HepG2 (cell line): ENCODE data around the gene AMOTL2. TPM values are rescaled to one million over a fixed set of nuclear protein-coding genes. Genes with fewer than 3 reads are reported as not detected.

Experiments used
- BRCA1 ChIP-seq: sonication (generic); formaldehyde crosslinking; IDR thresholded peaks from 2 replicates; pipeline ENCODE4 v1.4.0; 2020; ENCODE audit warnings: missing genetic modification reagents
- CENPT ChIP-seq: sonication (generic); formaldehyde crosslinking; IDR thresholded peaks from 2 replicates; pipeline ENCODE4 v1.8.0; 2022; ENCODE audit warnings: low read depth, mild to moderate bottlenecking, moderate library complexity, missing genetic modification reagents
- FOXA3 ChIP-seq: IDR thresholded peaks from 2 replicates; pipeline ENCODE4 v1.6.1; 2016; ENCODE audit warnings: missing genetic modification reagents, missing compliant biosample characterization
- MXD4 ChIP-seq: IDR thresholded peaks from 2 replicates; pipeline ENCODE4 v1.6.1; 2016; ENCODE audit warnings: mild to moderate bottlenecking, missing biosample characterization, missing genetic modification reagents
- PHB2 ChIP-seq: fragments of 450-650 bp; IDR thresholded peaks from 2 replicates; pipeline ENCODE4 v1.6.1; 2018; ENCODE audit not compliant: partially characterized antibody
- RAD51 ChIP-seq: fragments of 450-650 bp; IDR thresholded peaks from 2 replicates; pipeline ENCODE4 v1.6.1; 2016; ENCODE audit warnings: borderline replicate concordance
- ZFX ChIP-seq: sonication (generic); formaldehyde crosslinking; IDR thresholded peaks from 2 replicates; pipeline ENCODE4 v1.4.0; 2020; ENCODE audit warnings: mild to moderate bottlenecking, low read depth, missing genetic modification reagents, moderate library complexity
- ZNF431 ChIP-seq: sonication (generic); formaldehyde crosslinking; IDR thresholded peaks from 2 replicates; pipeline ENCODE4 v1.9.0; 2022; ENCODE audit warnings: missing genetic modification reagents, low read depth, mild to moderate bottlenecking, borderline replicate concordance
- ZNF746 ChIP-seq: sonication (generic); formaldehyde crosslinking; IDR thresholded peaks from 2 replicates; pipeline ENCODE4 v1.8.0; 2022; ENCODE audit warnings: mild to moderate bottlenecking, missing genetic modification reagents
- polyA plus RNA-seq, 8 experiments: library from polyadenylated mRNA; depleted of rRNA in 3 of 8; stranded (reverse) in 7 of 8; unstranded in 1 of 8; fragments of >200 nt; fragmentation: Illumina TruSeq in 4 of 8; extraction: Trizol in 4 of 8; gene quantifications; 2 replicates each; pipeline versions ENCODE4 v1.2.1 to v1.2.3, GENCODE V29; 2011 to 2016; ENCODE audit warnings: low read depth in 4 of 8, missing spikeins in 1 of 8, mixed read lengths in 1 of 8; ENCODE audit not compliant: insufficient read depth in 1 of 8
- total RNA-seq, 5 experiments: library from RNA; depleted of rRNA; stranded (reverse); fragments of >200 nt; fragmentation: Illumina TruSeq; extraction: Trizol; gene quantifications; 2 replicates each; pipeline ENCODE4 v1.2.3, GENCODE V29; 2016; ENCODE audit warnings: low read depth in 1 of 5
- TF ChIP-seq, protein P1 (sequence below): IDR thresholded peaks from 2 replicates; pipeline ENCODE4 v1.4.0; 2020; ENCODE audit warnings: mild to moderate bottlenecking, missing genetic modification reagents
- TF ChIP-seq, protein P2 (sequence below): sonication (generic); formaldehyde crosslinking; IDR thresholded peaks from 2 replicates; pipeline ENCODE4 v1.4.0; 2020; ENCODE audit warnings: missing genetic modification reagents, borderline replicate concordance
- TF ChIP-seq, protein P3 (sequence below): sonication (generic); formaldehyde crosslinking; conservative IDR thresholded peaks from 2 replicates; pipeline ENCODE4 v1.8.0; 2022; ENCODE audit warnings: missing genetic modification reagents
- TF ChIP-seq, protein P4 (sequence below): sonication (generic); formaldehyde crosslinking; IDR thresholded peaks from 2 replicates; pipeline ENCODE4 v1.4.0; 2020; ENCODE audit warnings: missing genetic modification reagents, borderline replicate concordance
- TF ChIP-seq, protein P5 (sequence below): sonication (generic); formaldehyde crosslinking; IDR thresholded peaks from 2 replicates; pipeline ENCODE4 v1.4.0; 2020; ENCODE audit warnings: mild to moderate bottlenecking, missing genetic modification reagents

Gene AMOTL2
- total and polyA plus RNA-seq, 2 of the 13 experiments (the other 11 are each of a cell fraction or from before 2014, with no cell fraction given) = 17.3 to 18.5 TPM

DNA sequence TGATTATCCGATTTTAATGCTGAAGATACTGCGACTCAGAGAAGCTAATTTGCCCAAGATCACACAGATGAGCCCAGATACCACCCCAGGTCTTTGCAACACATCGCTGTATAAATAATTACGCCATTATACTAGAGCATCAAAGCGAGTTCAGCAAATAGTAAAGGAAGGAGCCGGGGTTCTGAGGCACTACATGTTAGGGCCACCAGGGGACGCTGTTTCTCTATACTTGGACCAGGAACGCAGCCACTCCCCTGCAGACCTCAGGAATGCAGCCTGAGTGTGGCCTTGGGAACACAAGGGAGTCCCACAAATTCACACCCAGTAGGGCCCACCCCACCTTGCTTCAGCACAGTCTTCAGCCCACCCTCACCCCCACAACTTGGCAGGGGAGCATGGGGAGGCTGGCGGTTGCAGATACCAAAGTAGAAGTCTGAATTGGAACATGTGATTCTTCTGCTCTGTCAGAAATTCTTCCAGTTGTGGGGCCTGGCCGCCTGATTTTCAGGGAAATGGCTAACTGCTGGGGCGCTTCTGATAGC, 65.8 kb downstream of the AMOTL2 start (continued):
- TF ChIP-seq BRCA1 (no peak), PHB2 (no peak), CENPT (no peak), MXD4 (CRISPR knock-in tag) (no peak), ZNF431 (CRISPR knock-in tag) (no peak), FOXA3 (CRISPR knock-in tag) (0 out of 2 replicates have a peak, but pooled peaks have one; percentile 28), ZNF746 (CRISPR knock-in tag) (no peak), RAD51 (no peak), ZFX (CRISPR knock-in tag) (peak; percentile 31; the same call in 1 of the 2 replicates)
- TF ChIP-seq, protein P1, sequence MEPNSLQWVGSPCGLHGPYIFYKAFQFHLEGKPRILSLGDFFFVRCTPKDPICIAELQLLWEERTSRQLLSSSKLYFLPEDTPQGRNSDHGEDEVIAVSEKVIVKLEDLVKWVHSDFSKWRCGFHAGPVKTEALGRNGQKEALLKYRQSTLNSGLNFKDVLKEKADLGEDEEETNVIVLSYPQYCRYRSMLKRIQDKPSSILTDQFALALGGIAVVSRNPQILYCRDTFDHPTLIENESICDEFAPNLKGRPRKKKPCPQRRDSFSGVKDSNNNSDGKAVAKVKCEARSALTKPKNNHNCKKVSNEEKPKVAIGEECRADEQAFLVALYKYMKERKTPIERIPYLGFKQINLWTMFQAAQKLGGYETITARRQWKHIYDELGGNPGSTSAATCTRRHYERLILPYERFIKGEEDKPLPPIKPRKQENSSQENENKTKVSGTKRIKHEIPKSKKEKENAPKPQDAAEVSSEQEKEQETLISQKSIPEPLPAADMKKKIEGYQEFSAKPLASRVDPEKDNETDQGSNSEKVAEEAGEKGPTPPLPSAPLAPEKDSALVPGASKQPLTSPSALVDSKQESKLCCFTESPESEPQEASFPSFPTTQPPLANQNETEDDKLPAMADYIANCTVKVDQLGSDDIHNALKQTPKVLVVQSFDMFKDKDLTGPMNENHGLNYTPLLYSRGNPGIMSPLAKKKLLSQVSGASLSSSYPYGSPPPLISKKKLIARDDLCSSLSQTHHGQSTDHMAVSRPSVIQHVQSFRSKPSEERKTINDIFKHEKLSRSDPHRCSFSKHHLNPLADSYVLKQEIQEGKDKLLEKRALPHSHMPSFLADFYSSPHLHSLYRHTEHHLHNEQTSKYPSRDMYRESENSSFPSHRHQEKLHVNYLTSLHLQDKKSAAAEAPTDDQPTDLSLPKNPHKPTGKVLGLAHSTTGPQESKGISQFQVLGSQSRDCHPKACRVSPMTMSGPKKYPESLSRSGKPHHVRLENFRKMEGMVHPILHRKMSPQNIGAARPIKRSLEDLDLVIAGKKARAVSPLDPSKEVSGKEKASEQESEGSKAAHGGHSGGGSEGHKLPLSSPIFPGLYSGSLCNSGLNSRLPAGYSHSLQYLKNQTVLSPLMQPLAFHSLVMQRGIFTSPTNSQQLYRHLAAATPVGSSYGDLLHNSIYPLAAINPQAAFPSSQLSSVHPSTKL (CRISPR knock-in tag) = peak; percentile 33
- TF ChIP-seq, protein P2, sequence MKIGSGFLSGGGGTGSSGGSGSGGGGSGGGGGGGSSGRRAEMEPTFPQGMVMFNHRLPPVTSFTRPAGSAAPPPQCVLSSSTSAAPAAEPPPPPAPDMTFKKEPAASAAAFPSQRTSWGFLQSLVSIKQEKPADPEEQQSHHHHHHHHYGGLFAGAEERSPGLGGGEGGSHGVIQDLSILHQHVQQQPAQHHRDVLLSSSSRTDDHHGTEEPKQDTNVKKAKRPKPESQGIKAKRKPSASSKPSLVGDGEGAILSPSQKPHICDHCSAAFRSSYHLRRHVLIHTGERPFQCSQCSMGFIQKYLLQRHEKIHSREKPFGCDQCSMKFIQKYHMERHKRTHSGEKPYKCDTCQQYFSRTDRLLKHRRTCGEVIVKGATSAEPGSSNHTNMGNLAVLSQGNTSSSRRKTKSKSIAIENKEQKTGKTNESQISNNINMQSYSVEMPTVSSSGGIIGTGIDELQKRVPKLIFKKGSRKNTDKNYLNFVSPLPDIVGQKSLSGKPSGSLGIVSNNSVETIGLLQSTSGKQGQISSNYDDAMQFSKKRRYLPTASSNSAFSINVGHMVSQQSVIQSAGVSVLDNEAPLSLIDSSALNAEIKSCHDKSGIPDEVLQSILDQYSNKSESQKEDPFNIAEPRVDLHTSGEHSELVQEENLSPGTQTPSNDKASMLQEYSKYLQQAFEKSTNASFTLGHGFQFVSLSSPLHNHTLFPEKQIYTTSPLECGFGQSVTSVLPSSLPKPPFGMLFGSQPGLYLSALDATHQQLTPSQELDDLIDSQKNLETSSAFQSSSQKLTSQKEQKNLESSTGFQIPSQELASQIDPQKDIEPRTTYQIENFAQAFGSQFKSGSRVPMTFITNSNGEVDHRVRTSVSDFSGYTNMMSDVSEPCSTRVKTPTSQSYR (CRISPR knock-in tag) = no peak
- TF ChIP-seq, protein P3, sequence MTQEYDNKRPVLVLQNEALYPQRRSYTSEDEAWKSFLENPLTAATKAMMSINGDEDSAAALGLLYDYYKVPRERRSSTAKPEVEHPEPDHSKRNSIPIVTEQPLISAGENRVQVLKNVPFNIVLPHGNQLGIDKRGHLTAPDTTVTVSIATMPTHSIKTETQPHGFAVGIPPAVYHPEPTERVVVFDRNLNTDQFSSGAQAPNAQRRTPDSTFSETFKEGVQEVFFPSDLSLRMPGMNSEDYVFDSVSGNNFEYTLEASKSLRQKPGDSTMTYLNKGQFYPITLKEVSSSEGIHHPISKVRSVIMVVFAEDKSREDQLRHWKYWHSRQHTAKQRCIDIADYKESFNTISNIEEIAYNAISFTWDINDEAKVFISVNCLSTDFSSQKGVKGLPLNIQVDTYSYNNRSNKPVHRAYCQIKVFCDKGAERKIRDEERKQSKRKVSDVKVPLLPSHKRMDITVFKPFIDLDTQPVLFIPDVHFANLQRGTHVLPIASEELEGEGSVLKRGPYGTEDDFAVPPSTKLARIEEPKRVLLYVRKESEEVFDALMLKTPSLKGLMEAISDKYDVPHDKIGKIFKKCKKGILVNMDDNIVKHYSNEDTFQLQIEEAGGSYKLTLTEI = no peak
- TF ChIP-seq, protein P4, sequence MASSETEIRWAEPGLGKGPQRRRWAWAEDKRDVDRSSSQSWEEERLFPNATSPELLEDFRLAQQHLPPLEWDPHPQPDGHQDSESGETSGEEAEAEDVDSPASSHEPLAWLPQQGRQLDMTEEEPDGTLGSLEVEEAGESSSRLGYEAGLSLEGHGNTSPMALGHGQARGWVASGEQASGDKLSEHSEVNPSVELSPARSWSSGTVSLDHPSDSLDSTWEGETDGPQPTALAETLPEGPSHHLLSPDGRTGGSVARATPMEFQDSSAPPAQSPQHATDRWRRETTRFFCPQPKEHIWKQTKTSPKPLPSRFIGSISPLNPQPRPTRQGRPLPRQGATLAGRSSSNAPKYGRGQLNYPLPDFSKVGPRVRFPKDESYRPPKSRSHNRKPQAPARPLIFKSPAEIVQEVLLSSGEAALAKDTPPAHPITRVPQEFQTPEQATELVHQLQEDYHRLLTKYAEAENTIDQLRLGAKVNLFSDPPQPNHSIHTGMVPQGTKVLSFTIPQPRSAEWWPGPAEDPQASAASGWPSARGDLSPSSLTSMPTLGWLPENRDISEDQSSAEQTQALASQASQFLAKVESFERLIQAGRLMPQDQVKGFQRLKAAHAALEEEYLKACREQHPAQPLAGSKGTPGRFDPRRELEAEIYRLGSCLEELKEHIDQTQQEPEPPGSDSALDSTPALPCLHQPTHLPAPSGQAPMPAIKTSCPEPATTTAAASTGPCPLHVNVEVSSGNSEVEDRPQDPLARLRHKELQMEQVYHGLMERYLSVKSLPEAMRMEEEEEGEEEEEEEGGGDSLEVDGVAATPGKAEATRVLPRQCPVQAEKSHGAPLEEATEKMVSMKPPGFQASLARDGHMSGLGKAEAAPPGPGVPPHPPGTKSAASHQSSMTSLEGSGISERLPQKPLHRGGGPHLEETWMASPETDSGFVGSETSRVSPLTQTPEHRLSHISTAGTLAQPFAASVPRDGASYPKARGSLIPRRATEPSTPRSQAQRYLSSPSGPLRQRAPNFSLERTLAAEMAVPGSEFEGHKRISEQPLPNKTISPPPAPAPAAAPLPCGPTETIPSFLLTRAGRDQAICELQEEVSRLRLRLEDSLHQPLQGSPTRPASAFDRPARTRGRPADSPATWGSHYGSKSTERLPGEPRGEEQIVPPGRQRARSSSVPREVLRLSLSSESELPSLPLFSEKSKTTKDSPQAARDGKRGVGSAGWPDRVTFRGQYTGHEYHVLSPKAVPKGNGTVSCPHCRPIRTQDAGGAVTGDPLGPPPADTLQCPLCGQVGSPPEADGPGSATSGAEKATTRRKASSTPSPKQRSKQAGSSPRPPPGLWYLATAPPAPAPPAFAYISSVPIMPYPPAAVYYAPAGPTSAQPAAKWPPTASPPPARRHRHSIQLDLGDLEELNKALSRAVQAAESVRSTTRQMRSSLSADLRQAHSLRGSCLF (CRISPR knock-in tag) = no peak
- TF ChIP-seq, protein P5, sequence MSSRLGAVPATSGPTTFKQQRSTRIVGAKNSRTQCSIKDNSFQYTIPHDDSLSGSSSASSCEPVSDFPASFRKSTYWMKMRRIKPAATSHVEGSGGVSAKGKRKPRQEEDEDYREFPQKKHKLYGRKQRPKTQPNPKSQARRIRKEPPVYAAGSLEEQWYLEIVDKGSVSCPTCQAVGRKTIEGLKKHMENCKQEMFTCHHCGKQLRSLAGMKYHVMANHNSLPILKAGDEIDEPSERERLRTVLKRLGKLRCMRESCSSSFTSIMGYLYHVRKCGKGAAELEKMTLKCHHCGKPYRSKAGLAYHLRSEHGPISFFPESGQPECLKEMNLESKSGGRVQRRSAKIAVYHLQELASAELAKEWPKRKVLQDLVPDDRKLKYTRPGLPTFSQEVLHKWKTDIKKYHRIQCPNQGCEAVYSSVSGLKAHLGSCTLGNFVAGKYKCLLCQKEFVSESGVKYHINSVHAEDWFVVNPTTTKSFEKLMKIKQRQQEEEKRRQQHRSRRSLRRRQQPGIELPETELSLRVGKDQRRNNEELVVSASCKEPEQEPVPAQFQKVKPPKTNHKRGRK (CRISPR knock-in tag) = no peak
